ENCODE data around the gene SYK.

- TF ChIP-seq CTCF (tag by site-specific recombination; IDR thresholded peaks at IDR 0.05) (no peak), ZBTB8A (tag by site-specific recombination; IDR thresholded peaks at IDR 0.05) (no peak), ELK4 (IDR thresholded peaks at IDR 0.05; ENCODE audit: borderline replicate concordance, low read depth, low read length) (no peak), ZNF239 (tag by site-specific recombination; IDR thresholded peaks at IDR 0.05) (no peak), ZNF140 (tag by site-specific recombination; IDR thresholded peaks at IDR 0.05) (no peak), MZF1 (tag by site-specific recombination; IDR thresholded peaks at IDR 0.05; ENCODE audit: borderline replicate concordance) (no peak), INSM2 (tag by site-specific recombination; IDR thresholded peaks at IDR 0.05) (no peak), ZNF76 (tag by site-specific recombination; IDR thresholded peaks at IDR 0.05; ENCODE audit: borderline replicate concordance, low read depth) (no peak), ZNF24 (tag by site-specific recombination; IDR thresholded peaks at IDR 0.05) (no peak)
These were observed 39.1 kb downstream of the SYK start for GRCh38 chr9:90840696-90841095.

Data from HEK293 (cell line).